Measurements from ENCODE around the gene TENM4.
"Not testable (repeated sequence)": the region's sequence is repeated elsewhere in the genome, so short reads cannot be mapped to it uniquely, and the experiment has no call there.

TENM4 gene

GRCh38 chr11:79007771-79008402 is 432.9 kb downstream of the TENM4 start:
- DNase-seq: no peak

GRCh38 chr11:79006854-79007253 is 434.0 kb downstream of the TENM4 start:
- no peak for DNase-seq

GRCh38 chr11:78996007-78996406 is 444.8 kb downstream of the TENM4 start:
- no peak for DNase-seq

- DNase-seq: no peak
Measured at GRCh38 chr11:78995171-78995570, 445.7 kb downstream of the TENM4 start.

GRCh38 chr11:78993802-78994430 is 446.9 kb downstream of the TENM4 start:
- no peak for DNase-seq

- no peak for DNase-seq
Measured at GRCh38 chr11:78991681-78992080, 449.1 kb downstream of the TENM4 start.

GRCh38 chr11:78990261-78990660 is 450.6 kb downstream of the TENM4 start:
- DNase-seq: no peak

GRCh38 chr11:78987748-78988147 is 453.1 kb downstream of the TENM4 start:
- no peak for DNase-seq

- DNase-seq: no peak
Measured at GRCh38 chr11:78986305-78986704, 454.5 kb downstream of the TENM4 start.

- DNase-seq: no peak
Measured at GRCh38 chr11:78985663-78986062, 455.2 kb downstream of the TENM4 start.

- DNase-seq: no peak
Measured at GRCh38 chr11:78982473-78982872, 458.4 kb downstream of the TENM4 start.

GRCh38 chr11:78981153-78981552 is 459.7 kb downstream of the TENM4 start:
- DNase-seq: no peak

GRCh38 chr11:78978831-78979230 is 462.0 kb downstream of the TENM4 start:
- no peak for DNase-seq

- DNase-seq: not testable (repeated sequence)
Measured at GRCh38 chr11:78977848-78978247, 463.0 kb downstream of the TENM4 start.

- DNase-seq: no peak
Measured at GRCh38 chr11:78977009-78977408, 463.8 kb downstream of the TENM4 start.

- DNase-seq: no peak
Measured at GRCh38 chr11:78975081-78975480, 465.7 kb downstream of the TENM4 start.

GRCh38 chr11:78973876-78974275 is 467.0 kb downstream of the TENM4 start:
- no peak for DNase-seq

GRCh38 chr11:78972590-78972989 is 468.2 kb downstream of the TENM4 start:
- DNase-seq: no peak

GRCh38 chr11:78972177-78972576 is 468.7 kb downstream of the TENM4 start:
- no peak for DNase-seq

- DNase-seq: no peak
Measured at GRCh38 chr11:78967811-78968210, 473.0 kb downstream of the TENM4 start.

- no peak for DNase-seq
Measured at GRCh38 chr11:78965432-78965831, 475.4 kb downstream of the TENM4 start.

- peak; percentile 53 for DNase-seq
Measured at GRCh38 chr11:78961937-78962701, 478.7 kb downstream of the TENM4 start.

- peak; percentile 12 for DNase-seq
Measured at GRCh38 chr11:78961247-78961646, 479.6 kb downstream of the TENM4 start.

GRCh38 chr11:78958444-78958843 is 482.4 kb downstream of the TENM4 start:
- DNase-seq: no peak
